ENCODE measurements around the gene LRPPRC.
"Not testable (repeated sequence)": the region's sequence is repeated elsewhere in the genome, so short reads cannot be mapped to it uniquely, and the experiment has no call there.

LRPPRC gene

DNA sequence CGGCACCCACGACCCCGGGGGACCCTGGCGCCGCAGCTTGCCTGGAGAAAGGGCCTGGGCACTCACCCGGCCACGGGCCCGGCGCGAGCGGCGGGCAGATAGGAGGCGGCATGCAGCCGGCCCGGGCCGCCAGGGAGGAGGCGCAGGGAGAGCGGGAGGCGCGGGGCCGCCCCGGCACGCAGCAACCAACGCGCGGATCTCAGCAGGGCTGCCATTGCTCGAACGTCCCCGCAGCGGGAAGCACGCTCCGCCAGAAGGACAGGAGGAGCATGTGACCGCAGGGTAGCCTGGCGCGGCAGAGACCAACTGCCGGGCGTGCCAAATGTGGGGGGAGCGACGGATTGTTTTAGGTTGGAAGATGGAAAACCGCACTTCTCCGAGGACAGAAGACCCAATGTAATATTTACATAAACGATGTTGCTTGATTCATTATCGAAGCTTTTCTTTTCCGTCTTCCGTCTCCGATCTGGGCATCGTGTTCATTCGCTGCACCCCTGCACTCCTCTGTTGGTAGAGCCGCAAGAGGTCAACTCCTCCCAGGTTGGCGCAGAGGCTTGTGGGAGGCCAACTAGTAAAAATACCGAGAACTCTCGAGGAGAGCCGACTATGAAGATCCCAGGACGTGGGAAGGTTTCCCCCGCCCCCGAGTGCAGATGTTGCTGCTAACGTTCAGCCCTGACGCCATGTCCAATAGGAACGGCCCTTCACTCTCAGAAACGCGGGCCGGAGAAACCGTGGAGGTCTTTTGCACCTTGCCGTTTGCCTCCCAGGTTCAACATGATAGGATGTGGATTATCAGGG, at the start of gene LRPPRC:
Gene LRPPRC, minus strand, starts transcription at position 257 of the 801 bp plus-strand sequence. Its CDS starts 42 bp downstream, at position 215.
- DNase-seq = peak; percentile 94

DNA sequence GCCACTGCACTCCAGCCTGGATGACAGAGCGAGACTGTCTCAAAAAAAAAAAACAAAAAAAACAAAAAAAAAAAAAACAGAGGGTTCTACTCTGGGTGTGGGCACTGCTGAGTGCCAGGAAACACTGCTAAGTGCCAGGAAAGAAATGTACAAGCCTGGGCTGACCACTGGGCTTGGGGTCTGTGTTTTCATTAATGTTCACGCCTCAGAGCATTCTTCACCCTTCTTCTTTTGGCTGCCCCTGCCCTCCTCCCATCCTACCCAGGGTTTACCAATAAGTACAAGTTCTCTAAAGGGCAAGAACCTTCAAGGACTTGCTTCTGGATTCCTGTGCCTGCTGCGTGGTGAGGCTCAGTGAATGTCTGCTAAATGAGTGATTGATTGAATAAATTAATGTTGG, 49.3 kb upstream of the LRPPRC start:
- DNase-seq = no peak

GRCh38 chr2:44044281-44044720, 48.5 kb upstream of the LRPPRC start:
- DNase-seq = peak; percentile 68

DNA sequence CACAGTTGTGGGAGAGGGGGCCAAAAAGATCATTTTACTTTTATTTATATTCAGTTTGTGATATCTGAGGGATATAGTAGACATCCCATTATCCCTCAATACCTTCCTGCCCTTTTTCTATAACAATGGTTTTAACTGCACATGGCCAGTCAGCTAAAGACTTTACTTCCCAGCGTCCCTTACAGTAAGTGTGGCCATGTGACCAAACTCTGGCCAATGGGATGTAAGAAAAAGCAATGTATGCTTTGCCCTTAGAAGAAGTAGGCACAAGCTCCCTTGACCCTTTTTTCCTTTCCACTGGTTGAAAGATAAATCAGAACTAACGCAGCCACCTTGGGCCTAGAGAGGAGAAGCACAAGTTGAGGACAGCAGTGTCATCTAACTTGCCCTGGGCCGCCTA, 44.6 kb upstream of the LRPPRC start:
- DNase-seq = no peak

DNA sequence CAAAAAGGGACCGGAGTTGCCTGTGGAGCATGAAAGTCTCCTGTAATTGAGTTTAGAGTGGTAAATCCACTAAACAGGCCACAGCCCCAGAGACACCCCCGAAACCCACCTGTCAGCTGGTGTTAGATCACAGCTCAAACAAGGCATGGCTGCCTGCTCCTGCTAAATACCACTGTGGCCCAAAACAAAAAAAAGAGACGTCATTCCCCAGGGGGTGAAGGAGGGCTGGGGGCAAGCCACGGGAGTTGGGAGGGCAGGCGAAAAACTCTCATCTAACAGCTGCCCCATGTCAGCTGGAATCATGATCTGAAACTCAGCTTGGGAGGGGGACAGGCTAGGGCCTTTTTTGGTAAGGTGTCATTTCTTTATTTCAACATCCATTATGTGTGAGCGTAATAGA, 42.5 kb upstream of the LRPPRC start:
- no peak for DNase-seq

DNA sequence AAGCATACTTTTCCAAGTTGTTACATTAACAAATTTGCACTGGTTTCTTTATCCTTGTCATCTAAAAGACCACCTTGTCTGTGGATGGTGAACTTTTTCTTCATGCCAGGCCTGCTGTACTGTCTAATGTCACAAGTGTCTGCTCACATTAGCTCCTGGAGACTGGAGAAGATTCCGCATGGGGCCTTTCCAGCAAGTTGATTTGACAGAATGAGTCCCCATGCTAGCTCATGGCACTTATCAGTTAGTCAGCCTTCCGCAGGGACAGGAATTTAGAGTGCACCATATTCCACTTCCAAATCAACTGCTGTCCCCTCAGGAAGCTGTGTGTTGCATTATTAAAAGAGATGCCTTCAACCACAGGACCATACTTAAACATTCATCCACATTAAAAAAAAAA, 41.4 kb upstream of the LRPPRC start:
- no peak for DNase-seq

DNA sequence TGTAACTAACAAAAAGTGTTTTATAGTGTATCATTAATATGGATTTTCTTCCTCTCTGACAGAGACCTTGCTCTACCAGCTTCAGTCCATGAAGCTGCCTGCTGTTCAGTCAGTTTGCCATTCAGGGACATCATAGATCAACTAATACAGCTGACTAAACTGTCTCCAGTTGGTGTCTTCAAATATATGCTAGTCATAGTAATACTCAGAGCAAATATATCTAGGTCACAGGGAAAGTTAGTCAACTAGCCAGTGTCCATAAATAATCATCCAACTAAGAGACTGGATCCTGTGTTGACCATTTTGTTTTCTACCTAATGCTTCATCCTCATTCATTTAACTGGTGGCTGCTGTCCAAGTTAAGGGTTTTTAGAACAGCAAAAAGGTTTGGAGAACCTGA, 38.2 kb upstream of the LRPPRC start:
- no peak for DNase-seq

GRCh38 chr2:44027076-44027475, 31.3 kb upstream of the LRPPRC start:
- DNase-seq = not testable (repeated sequence)

GRCh38 chr2:44016282-44016681, 20.5 kb upstream of the LRPPRC start:
- DNase-seq = no peak

DNA sequence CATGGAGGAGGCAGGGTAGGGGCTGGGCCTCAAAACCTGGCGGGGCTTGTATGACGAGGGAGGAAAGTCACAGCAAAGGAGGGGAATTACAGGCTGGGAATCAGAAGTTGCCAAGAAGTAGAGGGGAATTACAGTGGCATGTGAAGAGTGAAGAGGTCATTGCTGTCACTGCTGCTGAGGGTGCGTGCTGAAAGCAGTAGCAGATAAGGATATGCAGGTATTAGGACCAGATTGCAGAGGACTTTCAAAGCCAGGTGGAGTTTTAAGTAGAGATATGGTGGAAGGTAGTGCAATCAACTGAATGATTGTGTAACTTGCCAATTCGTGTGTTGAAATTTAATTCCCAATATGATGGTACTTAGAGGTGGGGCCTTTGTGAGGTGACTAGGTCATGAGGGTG, 19.4 kb upstream of the LRPPRC start:
- DNase-seq = no peak

- DNase-seq = not testable (repeated sequence)
Measured at GRCh38 chr2:44013205-44013604, 17.4 kb upstream of the LRPPRC start.

GRCh38 chr2:44010266-44010665, 14.5 kb upstream of the LRPPRC start:
- peak; percentile 43 for DNase-seq

DNA sequence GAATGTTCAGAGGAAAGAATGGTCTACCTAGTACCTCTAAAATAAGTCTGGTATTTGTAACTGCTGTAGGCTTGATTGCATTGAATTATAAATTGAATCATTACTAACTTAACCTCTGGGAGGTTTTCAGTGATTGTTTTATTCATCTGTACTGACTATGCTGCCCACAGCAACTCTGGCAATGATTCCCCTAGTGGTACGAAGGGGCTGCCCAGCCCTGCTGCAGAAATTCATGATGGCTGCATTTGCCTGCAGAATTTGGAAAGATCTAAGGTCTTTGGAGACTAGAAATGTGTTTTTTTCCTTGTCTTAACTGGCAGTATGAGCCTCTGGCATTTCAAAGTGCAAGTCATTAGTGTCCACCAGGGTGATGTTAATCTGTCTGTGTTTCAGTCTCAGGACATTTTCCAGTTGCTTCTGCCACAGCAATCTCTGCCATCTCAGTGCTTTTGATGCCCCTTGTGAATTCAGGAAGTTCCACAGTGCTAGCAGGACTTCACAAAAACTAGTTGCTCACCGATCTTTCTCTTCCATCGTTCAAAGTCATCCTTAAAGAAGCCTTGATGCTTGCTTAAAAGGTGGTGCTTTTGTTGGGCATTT, 13.4 kb upstream of the LRPPRC start:
- no peak for DNase-seq

GRCh38 chr2:44005846-44006245, 10.1 kb upstream of the LRPPRC start:
- no peak for DNase-seq

DNA sequence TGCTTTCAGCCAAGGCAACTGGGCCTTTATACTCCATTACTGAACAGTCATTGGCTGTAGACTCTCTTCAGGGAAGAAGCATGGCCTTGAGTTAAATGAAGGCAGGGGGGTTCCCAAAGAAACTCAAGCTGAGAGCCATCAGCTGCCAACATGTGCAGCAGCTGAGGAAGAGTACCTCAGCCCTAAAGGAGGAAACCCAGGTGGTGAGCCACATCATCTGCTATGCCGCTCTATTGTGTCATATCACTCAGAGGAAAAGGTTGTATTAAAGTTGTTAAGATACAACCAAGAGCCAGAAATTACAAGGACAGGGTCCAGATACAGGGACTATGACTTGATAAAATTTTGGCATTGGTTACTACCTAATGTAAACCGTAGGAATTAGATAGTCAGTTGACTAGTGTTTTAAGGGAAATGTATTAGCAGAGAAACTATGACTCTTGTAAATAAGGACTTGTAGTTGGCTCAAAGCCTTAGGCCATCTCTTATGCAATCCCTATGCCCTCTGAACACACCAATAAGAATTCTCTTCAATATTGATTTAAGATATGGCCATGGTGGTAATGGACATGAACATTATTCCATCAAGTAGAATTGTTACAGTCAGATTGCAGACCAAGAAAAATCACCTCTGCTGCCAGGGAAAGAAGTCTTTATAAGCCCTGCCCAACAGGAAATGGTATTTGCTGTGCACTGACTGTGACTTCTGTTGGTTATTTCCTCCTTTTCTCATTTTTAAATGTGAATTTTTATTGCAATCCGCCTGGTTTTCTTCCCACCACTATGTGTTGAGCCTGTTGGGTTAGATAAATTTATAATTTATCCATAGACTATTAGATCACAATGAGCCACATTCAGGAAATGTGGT, 9.2 kb upstream of the LRPPRC start:
- no peak for DNase-seq

DNA sequence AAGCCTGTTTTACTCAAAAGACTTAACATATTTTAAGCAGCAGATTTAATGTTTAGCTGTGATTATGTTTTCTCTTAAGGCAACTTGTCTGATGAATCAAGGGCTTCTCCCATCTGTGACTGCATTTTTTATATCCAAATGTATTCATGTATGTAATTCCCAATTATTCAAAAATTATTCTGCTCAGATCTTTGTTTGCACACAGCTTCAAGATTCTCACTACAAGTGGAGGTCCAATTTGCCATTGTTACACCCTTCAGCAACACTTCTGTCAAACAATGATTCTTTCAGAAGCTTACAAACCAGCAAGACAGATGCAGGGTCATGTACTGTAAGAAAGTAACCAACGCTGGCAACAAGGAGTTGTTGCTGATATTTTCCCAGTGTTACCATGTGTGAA, 5.9 kb upstream of the LRPPRC start:
- no peak for DNase-seq

- DNase-seq = no peak
Measured at GRCh38 chr2:43998263-43998662, 2.5 kb upstream of the LRPPRC start.

GRCh38 chr2:43993437-43993836, 2.4 kb downstream of the LRPPRC start:
- no peak for DNase-seq

DNA sequence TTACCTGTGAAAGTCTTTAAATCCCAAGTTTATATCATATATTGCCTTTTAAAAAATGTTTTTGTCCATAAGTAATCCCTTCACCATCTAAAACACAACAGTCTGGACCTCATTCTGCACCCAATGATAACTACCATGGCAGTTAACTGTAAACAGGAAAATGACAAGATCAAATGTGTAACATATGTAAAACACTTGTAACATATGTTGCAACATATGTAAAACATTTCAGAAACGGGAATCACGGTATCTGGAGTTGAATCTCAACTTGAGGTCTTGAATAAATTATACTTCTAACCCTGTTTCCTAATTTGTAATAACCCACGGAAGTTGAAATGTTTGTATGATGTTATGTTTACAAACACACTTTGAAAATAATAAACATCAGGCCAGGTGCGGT, 6.2 kb downstream of the LRPPRC start:
- DNase-seq = no peak

DNA sequence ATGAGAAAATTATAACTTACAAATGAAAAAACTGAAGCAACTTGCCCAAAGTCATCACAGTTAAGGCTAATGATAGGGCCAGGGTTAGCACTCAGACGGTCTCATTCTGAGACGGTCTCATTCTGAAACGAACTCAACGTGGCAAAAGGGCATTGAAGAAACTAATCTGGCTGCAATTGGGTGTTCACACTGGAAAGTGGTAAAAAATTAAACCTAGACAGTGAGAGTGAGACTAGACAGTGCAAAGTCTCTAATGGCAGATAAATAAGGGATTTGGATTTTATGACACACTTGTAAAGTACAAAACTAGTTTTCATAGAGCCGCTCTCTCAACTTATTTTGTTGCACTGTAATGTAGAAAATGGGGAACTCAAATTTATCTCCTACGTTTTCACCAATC, 9.2 kb downstream of the LRPPRC start:
- no peak for DNase-seq

- DNase-seq = no peak
Measured at GRCh38 chr2:43985359-43985758, 10.4 kb downstream of the LRPPRC start.

GRCh38 chr2:43984533-43984932, 11.3 kb downstream of the LRPPRC start:
- no peak for DNase-seq

- DNase-seq = no peak
Measured at GRCh38 chr2:43980902-43981301, 14.9 kb downstream of the LRPPRC start.
